AG09319 (cell line): ENCODE data around the gene KIAA0930.

ENCODE experiments used
- DNase-seq: peaks from one replicate; pipeline ENCODE4 v3.0.0-alpha.2; 2010; ENCODE audit warnings: low read depth; ENCODE audit errors: extremely low read depth
- TF ChIP-seq, protein P1 (sequence below): IDR thresholded peaks from 2 replicates; pipeline ENCODE4 v1.5.1; 2011; ENCODE audit warnings: low read depth, mild to moderate bottlenecking, inconsistent platforms, low read length, moderate library complexity

The KIAA0930 gene

DNA sequence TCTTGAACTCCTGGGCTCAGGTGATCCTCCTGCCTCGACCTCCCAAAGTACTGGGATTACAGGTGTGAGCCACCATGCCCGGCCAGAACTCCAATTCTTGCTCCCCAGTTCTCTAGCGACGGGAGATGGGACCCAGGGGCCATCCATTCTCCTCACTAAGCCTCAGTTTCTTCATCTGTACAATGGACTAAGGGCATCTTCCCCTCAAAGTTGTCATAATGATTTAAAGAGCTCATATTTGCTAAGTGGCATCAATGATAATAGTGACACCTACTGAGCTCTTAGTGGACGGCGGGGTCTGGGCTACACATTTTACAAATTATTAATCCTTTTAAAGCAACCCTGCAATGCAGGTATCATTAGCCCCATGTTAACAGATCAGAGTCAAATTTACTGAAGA lies 34.5 kb downstream of the KIAA0930 start:
- TF ChIP-seq, protein P1, sequence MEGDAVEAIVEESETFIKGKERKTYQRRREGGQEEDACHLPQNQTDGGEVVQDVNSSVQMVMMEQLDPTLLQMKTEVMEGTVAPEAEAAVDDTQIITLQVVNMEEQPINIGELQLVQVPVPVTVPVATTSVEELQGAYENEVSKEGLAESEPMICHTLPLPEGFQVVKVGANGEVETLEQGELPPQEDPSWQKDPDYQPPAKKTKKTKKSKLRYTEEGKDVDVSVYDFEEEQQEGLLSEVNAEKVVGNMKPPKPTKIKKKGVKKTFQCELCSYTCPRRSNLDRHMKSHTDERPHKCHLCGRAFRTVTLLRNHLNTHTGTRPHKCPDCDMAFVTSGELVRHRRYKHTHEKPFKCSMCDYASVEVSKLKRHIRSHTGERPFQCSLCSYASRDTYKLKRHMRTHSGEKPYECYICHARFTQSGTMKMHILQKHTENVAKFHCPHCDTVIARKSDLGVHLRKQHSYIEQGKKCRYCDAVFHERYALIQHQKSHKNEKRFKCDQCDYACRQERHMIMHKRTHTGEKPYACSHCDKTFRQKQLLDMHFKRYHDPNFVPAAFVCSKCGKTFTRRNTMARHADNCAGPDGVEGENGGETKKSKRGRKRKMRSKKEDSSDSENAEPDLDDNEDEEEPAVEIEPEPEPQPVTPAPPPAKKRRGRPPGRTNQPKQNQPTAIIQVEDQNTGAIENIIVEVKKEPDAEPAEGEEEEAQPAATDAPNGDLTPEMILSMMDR: no peak
- DNase-seq: no peak

- no peak for DNase-seq
- TF ChIP-seq, protein P1: no peak
These were observed 35.3 kb downstream of the KIAA0930 start for GRCh38 chr22:45205276-45205925.

GRCh38 chr22:45204819-45205218 lies 35.9 kb downstream of the KIAA0930 start:
- TF ChIP-seq, protein P1: no peak
- no peak for DNase-seq

DNA sequence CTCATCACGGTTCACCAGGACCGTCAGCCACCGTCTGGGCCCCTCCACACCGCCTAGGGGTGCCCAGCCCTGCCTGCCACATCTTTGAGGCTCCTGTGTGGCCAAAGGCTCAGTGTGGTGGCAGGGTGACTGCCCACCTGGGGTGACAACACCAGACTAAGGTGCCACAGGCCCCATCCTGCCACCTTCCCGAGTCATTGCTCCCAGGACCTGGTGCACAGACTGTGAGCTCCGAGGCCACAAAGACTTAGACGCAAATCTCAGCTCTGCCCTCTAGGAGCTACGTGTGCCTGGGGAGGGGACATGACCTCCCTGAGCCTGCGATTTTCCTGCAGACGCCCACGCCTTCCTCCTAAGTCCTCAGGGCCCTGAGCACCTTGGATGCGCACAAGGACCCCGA lies 36.5 kb downstream of the KIAA0930 start:
- no peak for DNase-seq
- TF ChIP-seq, protein P1: no peak

- DNase-seq: no peak
- TF ChIP-seq, protein P1: no peak
These were observed 37.3 kb downstream of the KIAA0930 start for GRCh38 chr22:45203150-45203951.

DNA sequence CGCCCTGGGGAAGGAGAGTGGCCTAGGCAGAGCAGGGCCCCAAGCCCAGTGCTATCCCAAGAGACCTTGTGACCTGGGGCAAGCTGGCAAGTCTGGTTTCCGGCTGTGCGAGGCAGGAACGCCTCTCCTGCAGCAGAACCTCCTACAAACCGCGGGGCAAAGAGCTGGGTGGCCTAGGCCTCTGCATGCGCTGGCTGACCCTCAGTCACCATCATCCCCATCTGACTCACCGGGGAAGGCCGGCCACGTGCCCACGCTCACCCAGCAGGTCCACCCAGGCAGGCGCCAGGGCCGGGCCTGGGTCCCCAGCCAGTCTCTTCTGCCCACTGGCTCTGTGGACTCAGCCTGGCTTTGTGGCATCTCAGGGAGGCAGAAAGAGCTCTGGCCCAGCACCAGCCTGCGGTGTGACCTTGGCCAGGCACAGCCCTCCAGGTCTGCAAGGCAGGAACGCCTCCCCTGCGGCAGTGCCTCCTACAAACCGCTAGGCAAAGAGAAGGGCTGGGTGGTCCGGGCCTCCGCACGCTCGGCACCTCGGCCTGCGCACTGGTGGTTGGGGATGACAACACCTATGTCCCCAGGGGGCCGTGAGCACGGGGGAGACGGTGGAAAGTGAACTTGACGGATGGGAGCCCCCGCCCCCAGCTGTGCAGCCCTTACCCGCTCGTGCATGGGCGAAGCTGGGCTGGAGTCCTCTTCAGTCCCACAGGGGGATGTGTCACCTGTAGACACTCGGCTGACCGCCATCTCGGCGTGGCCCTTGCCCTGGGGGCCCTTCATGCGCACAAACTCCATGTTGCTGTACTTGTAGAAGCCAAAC lies 38.2 kb downstream of the KIAA0930 start:
- no peak for DNase-seq
- TF ChIP-seq, protein P1: no peak
